HG03469 (cell line): ENCODE measurements around the gene SEMA5A.

ENCODE experiments used
- ATAC-seq: cut with Tn5 transposase; IDR thresholded peaks from one replicate; pipeline ENCODE4 v1.9.1; 2021; ENCODE audit warnings: mild to moderate bottlenecking, moderate library complexity, moderate number of reproducible peaks; ENCODE audit not compliant: unreplicated experiment

SEMA5A gene

DNA sequence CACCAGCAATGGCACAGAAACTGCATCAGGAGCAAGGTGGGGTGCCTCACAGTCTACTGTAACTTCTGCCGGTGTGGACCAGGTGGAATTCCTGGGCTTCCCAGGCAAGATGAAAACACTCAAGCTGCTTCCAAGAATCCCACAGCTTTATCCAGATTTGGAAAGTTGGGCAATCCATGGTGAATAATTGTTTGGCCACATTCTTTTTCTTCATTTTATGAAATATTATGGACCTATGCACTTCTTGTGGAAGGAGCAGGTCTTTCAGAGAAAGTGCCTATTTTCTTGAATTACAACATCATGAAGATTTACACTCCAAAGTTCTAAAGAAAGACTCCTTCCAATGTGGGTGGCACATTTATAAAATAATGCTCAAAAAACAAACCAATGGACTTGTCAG, 503.6 kb downstream of the SEMA5A start:
- ATAC-seq = no peak

DNA sequence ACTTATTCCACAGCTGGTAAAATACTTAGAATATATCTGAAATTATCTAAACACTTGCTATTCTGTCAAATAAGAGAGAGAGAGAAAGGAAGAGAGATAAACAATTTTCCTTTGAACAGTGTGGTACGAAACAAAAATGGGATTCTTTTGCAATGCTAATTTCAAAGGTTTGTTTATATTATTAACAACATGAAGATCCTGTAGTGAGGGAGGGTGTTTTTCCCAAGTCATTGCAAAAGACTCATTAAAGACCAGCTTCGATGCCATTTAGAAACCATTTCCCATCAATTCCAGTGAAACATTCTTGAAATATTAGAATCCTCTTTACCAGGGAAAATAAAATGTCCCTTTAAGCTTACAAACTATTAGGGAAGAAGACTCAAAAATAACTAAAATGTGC, 505.4 kb downstream of the SEMA5A start:
- no peak for ATAC-seq

DNA sequence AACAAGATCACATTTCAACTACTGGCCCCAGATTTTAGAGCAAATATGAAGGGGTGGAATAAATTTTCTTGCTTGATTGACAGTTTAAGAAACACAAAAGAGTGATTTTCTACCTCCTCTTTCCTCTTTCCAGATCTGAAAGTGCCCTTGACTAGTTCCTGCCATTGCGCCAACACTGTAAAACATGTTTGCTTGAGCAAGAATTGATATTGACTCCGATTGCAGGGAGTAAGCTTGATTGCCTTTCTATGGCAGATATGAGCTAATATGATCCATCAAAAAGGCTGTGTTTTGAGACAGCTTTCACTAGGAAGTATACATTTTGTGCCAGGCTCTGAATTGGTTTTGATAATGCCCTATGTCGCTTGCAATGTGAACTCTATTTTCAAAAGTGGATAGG, 508.8 kb downstream of the SEMA5A start:
- no peak for ATAC-seq

DNA sequence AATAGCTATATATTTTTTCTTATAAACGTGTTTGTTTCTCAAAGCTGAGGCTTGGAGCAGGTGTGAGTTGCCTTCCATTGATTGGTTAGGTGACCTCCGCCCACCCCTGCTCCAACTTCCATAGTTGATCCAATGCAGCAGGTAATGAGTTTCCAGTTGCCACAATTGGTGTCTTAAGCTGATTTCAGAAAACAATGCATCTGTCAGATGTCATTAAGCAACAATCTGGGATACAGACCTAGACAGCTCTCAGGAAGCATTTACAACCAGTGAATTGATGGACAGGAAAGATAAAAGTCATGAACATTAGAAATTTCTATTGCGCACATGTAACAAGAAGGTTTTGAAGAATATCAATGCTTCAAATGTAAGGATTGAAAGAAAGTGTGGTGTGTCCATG, 510.5 kb downstream of the SEMA5A start:
- ATAC-seq = no peak

DNA sequence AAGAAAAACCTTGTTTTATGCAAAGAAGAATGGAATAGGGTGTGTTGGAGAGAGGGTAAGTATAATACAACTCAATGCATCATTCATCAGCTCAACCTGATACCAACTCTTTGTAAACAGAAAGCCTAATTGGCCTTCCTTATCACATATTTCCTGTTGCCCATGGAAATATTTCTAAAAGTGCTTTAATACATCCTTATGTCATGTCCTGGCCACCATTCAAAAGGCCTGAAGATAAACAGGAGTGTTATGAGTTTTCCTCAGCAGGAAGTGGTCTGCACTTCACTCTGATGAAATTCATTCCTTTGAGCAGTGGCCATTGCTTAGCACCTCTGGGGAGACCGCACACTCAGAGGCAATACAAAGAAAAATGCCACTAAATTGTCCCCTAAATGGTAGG, 511.2 kb downstream of the SEMA5A start:
- no peak for ATAC-seq

DNA sequence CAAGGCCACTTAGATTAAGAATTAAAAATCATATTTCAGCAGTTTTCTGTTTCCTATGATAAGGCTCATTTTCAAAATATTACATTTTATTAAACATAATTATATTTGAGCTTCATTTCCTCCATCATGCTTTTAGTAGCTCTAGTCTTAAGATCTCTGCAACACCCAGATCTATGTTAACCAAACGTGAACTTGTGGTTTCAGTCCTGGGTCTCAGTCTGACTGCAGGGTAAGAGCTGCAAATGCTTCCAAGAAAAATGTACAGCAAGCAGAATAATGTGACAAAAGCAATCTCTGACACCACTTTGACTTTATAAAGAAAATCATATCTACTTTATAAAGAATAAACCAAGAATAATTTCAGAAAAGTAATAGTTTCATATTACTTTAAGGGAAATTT, 512.4 kb downstream of the SEMA5A start:
- ATAC-seq = no peak

DNA sequence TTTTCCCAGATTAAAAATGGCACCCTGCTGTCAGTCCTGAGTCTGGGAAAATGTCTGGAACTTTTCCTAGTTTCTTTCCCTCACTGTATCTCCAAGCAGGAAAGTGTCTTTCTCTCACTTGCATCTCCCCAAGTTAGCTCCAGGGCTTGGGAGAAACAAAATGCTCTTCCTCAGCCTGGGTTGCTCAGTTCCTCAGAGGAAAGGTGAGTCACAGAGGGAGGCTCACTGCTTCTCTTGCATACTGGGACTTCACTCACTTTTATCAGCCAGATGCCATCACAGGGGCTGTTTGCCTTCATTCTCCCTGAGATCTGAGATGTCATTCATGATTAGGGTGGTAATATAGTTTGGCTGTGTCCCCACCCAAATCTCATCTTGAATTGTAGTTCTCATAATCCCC, 519.9 kb downstream of the SEMA5A start:
- no peak for ATAC-seq

DNA sequence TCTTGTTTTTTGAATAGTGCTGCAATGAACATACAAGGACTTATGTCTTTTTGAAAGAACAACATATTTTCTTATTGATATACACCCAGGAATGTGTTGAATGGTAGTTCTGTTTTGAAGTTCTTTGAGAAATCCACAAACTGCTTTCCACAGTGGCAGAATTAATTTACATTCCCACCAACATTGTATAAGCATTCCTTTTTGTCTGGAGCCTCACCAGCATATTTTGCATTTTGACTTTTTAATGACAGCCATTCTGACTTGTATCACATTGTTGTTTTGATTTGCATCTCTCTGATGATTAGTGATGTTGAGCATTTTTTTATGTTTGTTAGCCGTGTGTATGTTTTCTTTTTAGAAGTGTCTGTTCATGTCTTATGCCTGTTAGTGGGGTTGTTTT, 524.9 kb downstream of the SEMA5A start:
- no peak for ATAC-seq

DNA sequence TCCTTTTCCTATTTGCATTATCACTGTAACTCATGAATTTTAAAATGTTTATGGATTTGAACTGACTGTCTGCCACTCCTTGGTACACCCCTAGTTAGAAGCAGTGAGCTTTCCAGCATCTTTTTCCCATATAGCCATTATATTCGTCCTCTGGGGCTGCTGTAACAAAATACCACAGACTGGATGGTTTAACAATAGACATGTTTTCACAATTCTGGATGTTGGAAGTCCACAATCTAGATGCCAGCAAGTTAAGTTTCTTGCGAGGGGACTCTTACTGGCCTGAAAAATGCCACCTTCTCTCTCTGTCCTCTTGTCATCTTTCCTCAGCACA, 530.0 kb downstream of the SEMA5A start:
- ATAC-seq = no peak

DNA sequence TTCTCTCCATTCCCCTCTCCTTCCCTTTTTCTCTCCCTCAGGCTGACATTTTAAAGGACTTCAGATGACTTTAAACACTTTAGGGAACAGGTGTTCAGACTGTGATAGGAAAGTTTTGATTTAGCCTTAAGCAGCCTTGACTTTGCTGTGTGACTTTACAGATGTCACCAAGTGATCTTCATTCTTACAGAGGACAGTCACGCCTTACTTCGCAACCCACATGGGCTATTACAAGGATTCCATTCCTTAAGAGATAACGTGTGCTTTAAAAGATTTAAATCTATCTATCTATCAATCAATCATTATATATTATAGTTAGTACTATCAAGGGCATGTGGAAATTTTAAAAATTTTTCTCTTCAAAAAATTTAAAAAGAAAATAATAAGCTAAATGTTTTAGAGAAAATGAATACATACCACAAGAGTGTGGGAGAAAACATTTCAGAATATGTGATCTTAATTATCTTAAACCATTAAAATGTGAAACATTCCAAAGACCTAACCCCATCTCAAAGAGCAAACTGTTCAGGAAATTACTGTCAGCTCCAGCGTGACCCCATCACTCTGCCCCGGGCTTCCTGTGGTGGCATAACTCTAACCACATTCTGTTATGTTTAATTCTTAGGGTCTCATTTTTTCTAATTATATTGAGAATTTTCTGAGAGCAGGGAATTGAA, 530.5 kb downstream of the SEMA5A start:
- no peak for ATAC-seq

DNA sequence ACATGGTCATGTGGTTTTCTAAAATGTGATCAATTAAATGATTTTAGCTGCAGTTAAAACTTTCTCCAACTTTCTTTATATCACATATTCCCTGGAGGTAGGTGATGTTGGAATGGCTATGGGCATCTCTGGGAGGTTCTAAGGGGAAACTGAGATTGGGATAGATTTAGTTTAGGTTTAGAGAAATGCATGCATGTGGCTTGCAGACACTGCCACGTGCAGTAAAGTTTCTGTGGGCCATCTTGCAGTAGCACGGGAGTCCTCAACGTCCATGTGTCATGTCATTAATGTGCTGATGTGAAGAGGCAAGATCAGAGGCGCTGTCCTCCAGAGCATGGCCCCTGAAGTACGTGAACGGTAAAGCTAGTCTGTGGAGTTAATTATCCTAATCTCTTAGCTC, 532.7 kb downstream of the SEMA5A start:
- ATAC-seq = no peak

DNA sequence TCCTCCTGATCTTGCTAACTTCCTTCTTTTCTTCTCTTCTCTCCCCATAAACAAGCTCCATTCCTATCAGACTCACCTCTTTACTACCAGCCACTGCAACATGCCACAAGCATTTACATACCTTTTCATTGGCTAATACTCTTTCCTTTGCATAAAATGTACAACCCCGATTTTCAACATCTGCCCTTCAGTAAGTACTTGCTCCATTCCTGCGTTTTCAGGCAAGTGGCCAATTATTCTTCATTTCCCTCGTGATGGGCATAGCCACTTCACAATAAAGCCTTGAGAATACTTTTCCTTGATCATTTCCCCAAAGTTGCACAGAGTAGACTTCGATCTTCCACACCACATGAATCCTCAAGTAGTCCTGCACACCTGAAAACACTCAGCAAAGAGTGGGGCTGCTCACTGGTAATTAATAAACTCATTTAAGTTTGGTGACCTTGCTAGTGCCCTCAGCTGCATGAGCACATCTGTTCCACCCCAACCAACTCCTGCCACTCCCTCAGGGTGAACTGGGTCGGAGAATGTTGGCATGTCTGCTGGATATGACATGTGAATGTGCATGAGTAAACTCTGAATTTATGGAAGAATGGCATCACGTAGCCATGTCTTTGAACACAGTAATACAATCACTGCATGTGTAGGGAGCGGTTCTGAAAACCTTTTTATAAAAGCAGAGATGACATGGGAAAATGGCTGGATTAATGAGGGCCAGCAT, 535.8 kb downstream of the SEMA5A start:
- ATAC-seq = no peak

DNA sequence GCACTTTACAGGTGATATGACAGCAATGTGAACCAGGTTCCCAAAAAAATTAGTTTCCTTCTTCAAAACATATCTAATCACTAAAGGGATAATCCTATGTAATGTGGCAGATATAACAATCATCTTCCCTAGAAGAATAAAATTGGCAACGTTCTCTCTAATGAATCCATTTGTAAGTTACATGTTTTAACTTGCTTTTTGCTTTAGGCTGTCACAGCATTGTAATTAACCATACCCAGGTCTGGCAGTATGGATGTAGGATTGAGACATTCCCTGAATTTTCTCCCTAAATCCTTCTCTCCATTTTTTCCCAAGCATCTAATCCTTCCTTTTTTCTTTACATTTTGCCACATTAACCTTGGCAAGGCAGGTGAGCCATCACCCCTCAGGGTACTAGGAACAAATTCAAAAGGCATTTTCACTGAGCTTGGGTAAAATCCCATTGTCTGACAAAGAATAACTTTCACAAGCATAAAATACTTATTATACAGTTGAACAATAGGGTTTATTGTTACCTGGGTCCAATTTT, 548.3 kb downstream of the SEMA5A start:
- no peak for ATAC-seq

DNA sequence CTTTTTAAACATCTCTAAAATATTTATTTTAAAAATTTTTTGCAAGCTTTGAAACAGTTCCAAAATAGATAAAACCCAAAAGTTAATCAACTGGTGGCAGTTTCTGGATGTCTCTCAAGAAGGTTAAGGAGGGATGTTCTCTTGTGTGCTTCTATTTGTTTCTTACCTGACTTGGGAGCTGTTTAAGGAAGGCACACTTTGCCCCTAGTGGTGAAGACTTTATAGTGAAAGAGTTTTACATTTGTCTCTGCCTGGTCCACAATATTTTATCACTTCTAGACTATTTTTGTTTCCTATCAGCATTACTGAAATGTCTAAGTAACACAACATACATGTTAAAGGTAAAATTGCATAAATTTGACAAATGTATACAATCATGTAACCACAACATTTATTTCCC, 552.8 kb downstream of the SEMA5A start:
- no peak for ATAC-seq
